Naive thymus-derived CD4-positive, alpha-beta T cell (primary cell): Measurements from ENCODE around the gene S1PR1. TPM values are rescaled to one million over a fixed set of nuclear protein-coding genes. Genes with fewer than 3 reads are reported as not detected.

Source experiments
- ATAC-seq: fragments of 150-1000 bp; cut with Tn5 transposase; 2 replicates; pipeline ENCODE4 v1.10.0; 2021; ENCODE audit warnings: mild to moderate bottlenecking, moderate library complexity
- CTCF ChIA-PET: fragments of 350-600 bp; sonication (Branson Sonifier 250); formaldehyde crosslinking; loops from one replicate; lab custom pipeline; 2021; ENCODE audit warnings: antibody characterized with exemption; lab: Charles Lee
- POLR2A ChIA-PET: fragments of 350-600 bp; sonication (Branson Sonifier 250); formaldehyde crosslinking; loops from one replicate; lab custom pipeline; 2021; ENCODE audit warnings: antibody characterized with exemption, inconsistent platforms; lab: Charles Lee
- DNase-seq, 9 donors: peaks; one replicate each; pipeline versions ENCODE4 v3.0.0 to v3.0.0-alpha.2; 2020 to 2022; ENCODE audit warnings: mixed read lengths in 1 of 9
- H3K27ac ChIP-seq: one replicate; pipeline ENCODE4 v1.7.0; 2013; ENCODE audit warnings: mild to moderate bottlenecking, low read depth, low read length, moderate library complexity
- H3K27me3 ChIP-seq, 2 donors: one replicate each; pipeline ENCODE4 v1.7.0; 2013; ENCODE audit warnings: low read length in 2 of 2, mild to moderate bottlenecking in 2 of 2, moderate library complexity in 2 of 2; ENCODE audit not compliant: control insufficient read depth in 2 of 2, insufficient read depth in 2 of 2
- H3K36me3 ChIP-seq, 3 experiments: 1 replicate in 2 of 3; 2 replicates in 1 of 3; pipeline ENCODE4 v1.7.0; 2013; ENCODE audit warnings: low read length in 3 of 3, mild to moderate bottlenecking in 3 of 3, moderate library complexity in 1 of 3; ENCODE audit not compliant: insufficient read depth in 3 of 3, control insufficient read depth in 2 of 3
- H3K4me1 ChIP-seq, 2 donors: one replicate each; pipeline ENCODE4 v1.7.0; 2013; ENCODE audit warnings: low read length in 2 of 2, mild to moderate bottlenecking in 2 of 2, moderate library complexity in 1 of 2; ENCODE audit not compliant: control insufficient read depth in 2 of 2, insufficient read depth in 2 of 2
- H3K4me3 ChIP-seq: 2 replicates; pipeline ENCODE4 v1.7.0; 2013; ENCODE audit warnings: mild to moderate bottlenecking, low read length
- H3K9me3 ChIP-seq, 3 experiments: 1 replicate in 2 of 3; 2 replicates in 1 of 3; pipeline ENCODE4 v1.7.0; 2013; ENCODE audit warnings: low read length in 3 of 3; ENCODE audit not compliant: control insufficient read depth in 2 of 3
- H3K27ac Mint-ChIP-seq, 9 donors: one replicate each; pipeline ENCODE4 v1.8.0; 2020 to 2022; ENCODE audit warnings: mixed read lengths in 9 of 9, mild to moderate bottlenecking in 8 of 9, moderate library complexity in 5 of 9, inconsistent platforms in 2 of 9
- H3K27me3 Mint-ChIP-seq, 5 donors: one replicate each; pipeline ENCODE4 v1.8.0; 2021 to 2022; ENCODE audit warnings: mixed read lengths in 5 of 5, mild to moderate bottlenecking in 1 of 5
- H3K36me3 Mint-ChIP-seq, 5 donors: one replicate each; pipeline ENCODE4 v1.8.0; 2020 to 2022; ENCODE audit warnings: mixed read lengths in 5 of 5, mild to moderate bottlenecking in 3 of 5, inconsistent platforms in 1 of 5
- H3K4me1 Mint-ChIP-seq, 7 donors: one replicate each; pipeline ENCODE4 v1.8.0; 2020 to 2022; ENCODE audit warnings: mixed read lengths in 7 of 7, mild to moderate bottlenecking in 3 of 7, inconsistent platforms in 1 of 7
- H3K4me3 Mint-ChIP-seq, 10 donors: one replicate each; pipeline ENCODE4 v1.8.0; 2020 to 2022; ENCODE audit warnings: mild to moderate bottlenecking in 10 of 10, mixed read lengths in 10 of 10, moderate library complexity in 6 of 10, inconsistent platforms in 2 of 10
- H3K9me3 Mint-ChIP-seq, 11 donors: one replicate each; pipeline ENCODE4 v1.8.0; 2020 to 2022; ENCODE audit warnings: mixed read lengths in 11 of 11, mild to moderate bottlenecking in 4 of 11, inconsistent platforms in 1 of 11, moderate library complexity in 1 of 11
- intact Hi-C, 2 donors: fragments of 100-400 bp; cut with micrococcal nuclease; formaldehyde crosslinking; loops; one replicate each; pipeline ENCODE4 v1.15.1; 2023
- polyA plus RNA-seq, 2 donors: library from polyadenylated mRNA; unstranded; fragments of 300-500 nt; fragmentation: Illumina TruSeq; gene quantifications; one replicate each; pipeline ENCODE4 v1.2.3, GENCODE V29; 2021
- total RNA-seq, 6 experiments: library from RNA in 5 of 6; stranded (reverse) in 5 of 6; gene quantifications; 1 replicate in 5 of 6; 2 replicates in 1 of 6; pipeline ENCODE4 v1.2.3 and lab custom pipeline; 2021 to 2026

S1PR1 gene
- total and polyA plus RNA-seq, 7 experiments from 2014 or later, result 116 to 305 (median 247) TPM

- Histone ChIP-seq H3K4me1 (no peaks in the 10 kb centered on the region), H3K27ac (no peak overlapping the region), H3K4me3 (no peak overlapping the region), H3K27me3 (no peaks in the 10 kb centered on the region), H3K9me3 (no peaks in the 10 kb centered on the region), H3K36me3 (no peaks in the 10 kb centered on the region)
- DNase-seq, result no peak
- Mint-ChIP-seq H3K27ac (no peak overlapping the region), H3K36me3 (peaks cover 0 to 21% (median 0%) of the 10 kb centered on the region in 5 donors), H3K9me3 (peaks cover 0 to 6% (median 0%) of the 10 kb centered on the region in 11 donors), H3K27me3 (no peaks in the 10 kb centered on the region), H3K4me1 (peaks cover 0 to 18% (median under 1%) of the 10 kb centered on the region in 7 donors), H3K4me3 (no peak overlapping the region)
- ATAC-seq, result peak; percentile 46
- intact Hi-C loops, result no loop called here
- CTCF ChIA-PET, result interaction anchor here (0.6 kb wide), 1 partner anchor 354 kb away, joined by 3 read pairs; no protein-coding TSS in a partner anchor
- POLR2A ChIA-PET, result no interaction called here
Measured at GRCh38 chr1:101193733-101194169, 43.1 kb upstream of the S1PR1 start.

- H3K4me3 ChIP-seq, result no peak overlapping the region
- no peaks in the 10 kb centered on the region for H3K4me1 ChIP-seq
- H3K27me3 ChIP-seq, result no peaks in the 10 kb centered on the region
- H3K4me1 Mint-ChIP-seq, result peaks cover 0 to 25% (median 0%) of the 10 kb centered on the region in 7 donors
- H3K9me3 Mint-ChIP-seq, result peaks cover 0 to 4% (median 0%) of the 10 kb centered on the region in 11 donors
- H3K27me3 Mint-ChIP-seq, result no peaks in the 10 kb centered on the region
- intact Hi-C loops, result no loop called here
- no peaks in the 10 kb centered on the region for H3K36me3 ChIP-seq
- no peak overlapping the region for H3K27ac Mint-ChIP-seq
- H3K27ac ChIP-seq, result no peak overlapping the region
- CTCF ChIA-PET, result interaction anchor here (1.4 kb wide), 1 partner anchor 9 kb away, joined by 3 read pairs; no protein-coding TSS in a partner anchor
- POLR2A ChIA-PET, result interaction anchor here (1.0 kb wide), 1 partner anchor 31 kb away, joined by 3 read pairs; no protein-coding TSS in a partner anchor
- no peak overlapping the region for H3K4me3 Mint-ChIP-seq
- H3K36me3 Mint-ChIP-seq, result peaks cover 0 to 23% (median 0%) of the 10 kb centered on the region in 5 donors
- DNase-seq, result no peak
- ATAC-seq, result no peak
- H3K9me3 ChIP-seq, result no peaks in the 10 kb centered on the region
Measured at GRCh38 chr1:101194746-101195145, 42.1 kb upstream of the S1PR1 start.

GRCh38 chr1:101196668-101197067 is 40.2 kb upstream of the S1PR1 start:
- DNase-seq, result no peak
- H3K27ac ChIP-seq, result no peak overlapping the region
- no peaks in the 10 kb centered on the region for H3K27me3 ChIP-seq
- no peaks in the 10 kb centered on the region for H3K27me3 Mint-ChIP-seq
- no peak for ATAC-seq
- H3K9me3 ChIP-seq, result no peaks in the 10 kb centered on the region
- peaks cover 0 to 22% (median 0%) of the 10 kb centered on the region in 5 donors for H3K36me3 Mint-ChIP-seq
- CTCF ChIA-PET, result no interaction called here
- H3K27ac Mint-ChIP-seq, result no peak overlapping the region
- no peak overlapping the region for H3K4me3 ChIP-seq
- H3K4me1 Mint-ChIP-seq, result peaks cover 0 to 28% (median 0%) of the 10 kb centered on the region in 7 donors
- intact Hi-C loops, result no loop called here
- no peaks in the 10 kb centered on the region for H3K4me1 ChIP-seq
- H3K9me3 Mint-ChIP-seq, result peaks cover 0 to 4% (median 0%) of the 10 kb centered on the region in 11 donors
- no peaks in the 10 kb centered on the region for H3K36me3 ChIP-seq
- POLR2A ChIA-PET, result no interaction called here
- no peak overlapping the region for H3K4me3 Mint-ChIP-seq

- no peaks in the 10 kb centered on the region for H3K9me3 ChIP-seq
- Mint-ChIP-seq H3K27me3 (no peaks in the 10 kb centered on the region), H3K36me3 (peaks cover 0 to 23% (median 0%) of the 10 kb centered on the region in 5 donors), H3K9me3 (peaks cover 0 to 8% (median 0%) of the 10 kb centered on the region in 11 donors), H3K4me3 (peak overlapping the region in 1 of 10 donors; percentile 80), H3K27ac (peak overlapping the region in 1 of 9 donors; percentile 91), H3K4me1 (peaks cover 0 to 24% (median 0%) of the 10 kb centered on the region in 7 donors)
- no peaks in the 10 kb centered on the region for H3K27me3 ChIP-seq
- no peaks in the 10 kb centered on the region for H3K36me3 ChIP-seq
- CTCF ChIA-PET, result interaction anchor here (0.6 to 0.7 kb wide), 2 partner anchors 37 to 1096 kb away, joined by 3 read pairs; no protein-coding TSS in a partner anchor
- no peak overlapping the region for H3K27ac ChIP-seq
- peak; percentile 44 for ATAC-seq
- no peaks in the 10 kb centered on the region for H3K4me1 ChIP-seq
- H3K4me3 ChIP-seq, result no peak overlapping the region
- POLR2A ChIA-PET, result no interaction called here
- peak in 1 of 9 donors; percentile 54 for DNase-seq
- intact Hi-C loops, result loop anchor here in 1 of 2 donors (1.0 kb wide), 2 partner anchors 20 to 36 kb away; no protein-coding TSS in a partner anchor
Measured at GRCh38 chr1:101198842-101199636, 37.8 kb upstream of the S1PR1 start.

- Histone ChIP-seq H3K36me3 (no peaks in the 10 kb centered on the region), H3K4me3 (no peak overlapping the region), H3K27ac (no peak overlapping the region), H3K27me3 (no peaks in the 10 kb centered on the region), H3K9me3 (no peaks in the 10 kb centered on the region), H3K4me1 (no peaks in the 10 kb centered on the region)
- intact Hi-C loops, result loop anchor here in 1 of 2 donors (1.0 kb wide), 2 partner anchors 20 to 36 kb away; no protein-coding TSS in a partner anchor
- Mint-ChIP-seq H3K27ac (no peak overlapping the region), H3K27me3 (no peaks in the 10 kb centered on the region), H3K4me3 (peak overlapping the region in 1 of 10 donors; percentile 35), H3K4me1 (peaks cover 0 to 26% (median 0%) of the 10 kb centered on the region in 7 donors), H3K9me3 (peaks cover 0 to 14% (median 0%) of the 10 kb centered on the region in 11 donors), H3K36me3 (peaks cover 0 to 25% (median 0%) of the 10 kb centered on the region in 5 donors)
- ATAC-seq (no peak), DNase-seq (no peak)
- ChIA-PET CTCF (no interaction called here), POLR2A (interaction anchor here (1.1 to 1.5 kb wide), 2 partner anchors 11 to 21 kb away, joined by 3 to 4 read pairs; no protein-coding TSS in a partner anchor)
Measured at GRCh38 chr1:101199637-101199982, 37.2 kb upstream of the S1PR1 start.

GRCh38 chr1:101200513-101200912 is 36.3 kb upstream of the S1PR1 start:
- no peaks in the 10 kb centered on the region for H3K27me3 ChIP-seq
- DNase-seq (no peak), ATAC-seq (no peak)
- H3K36me3 ChIP-seq, result no peaks in the 10 kb centered on the region
- no peak overlapping the region for H3K27ac ChIP-seq
- POLR2A ChIA-PET, result interaction anchor here (0.6 to 1.5 kb wide), 3 partner anchors 10 to 174 kb away, joined by 3 to 4 read pairs (median 3); no protein-coding TSS in a partner anchor
- no peak overlapping the region for H3K4me3 ChIP-seq
- Mint-ChIP-seq H3K36me3 (peaks cover 0 to 28% (median 0%) of the 10 kb centered on the region in 5 donors), H3K4me3 (no peak overlapping the region), H3K9me3 (peaks cover 0 to 15% (median 0%) of the 10 kb centered on the region in 11 donors), H3K4me1 (peaks cover 0 to 29% (median 0%) of the 10 kb centered on the region in 7 donors), H3K27ac (no peak overlapping the region), H3K27me3 (no peaks in the 10 kb centered on the region)
- intact Hi-C loops, result no loop called here
- CTCF ChIA-PET, result interaction anchor here (0.6 kb wide), 1 partner anchor 243 kb away, joined by 3 read pairs; no protein-coding TSS in a partner anchor
- H3K4me1 ChIP-seq, result no peaks in the 10 kb centered on the region
- H3K9me3 ChIP-seq, result no peaks in the 10 kb centered on the region
